Activated CD8-positive, alpha-beta memory T cell treated with anti-CD3 and anti-CD28 coated beads, Interleukin-2, amount 50 U/mL, for 24 hours (primary cell): ENCODE results near the gene CD207.
"Not testable (repeated sequence)": the region's sequence is repeated elsewhere in the genome, so short reads cannot be mapped to it uniquely, and the experiment has no call there.

Experiments used
- DNase-seq: peaks from one replicate; pipeline ENCODE4 v3.0.0-alpha.2; 2020; ENCODE audit errors: extremely low read depth

Gene CD207

GRCh38 chr2:70835643-70836042 lies at the start of gene CD207:
CD207 (minus strand) TSS chr2:70835816; CDS start chr2:70835776, 40 bp downstream.
- DNase-seq: no peak

GRCh38 chr2:70878543-70878942 lies 42.9 kb upstream of the CD207 start:
- DNase-seq: not testable (repeated sequence)

GRCh38 chr2:70876138-70876537 lies 40.5 kb upstream of the CD207 start:
- DNase-seq: not testable (repeated sequence)

GRCh38 chr2:70873541-70873940 lies 37.9 kb upstream of the CD207 start:
- no peak for DNase-seq

- DNase-seq: peak; percentile 52
These were observed 36.0 kb upstream of the CD207 start for GRCh38 chr2:70871398-70872211.

- DNase-seq: no peak
These were observed 35.2 kb upstream of the CD207 start for GRCh38 chr2:70870790-70871189.

GRCh38 chr2:70868970-70869369 lies 33.4 kb upstream of the CD207 start:
- DNase-seq: no peak

- DNase-seq: peak; percentile 31
These were observed 26.4 kb upstream of the CD207 start for GRCh38 chr2:70861777-70862625.

- no peak for DNase-seq
These were observed 20.1 kb upstream of the CD207 start for GRCh38 chr2:70855667-70856066.

- DNase-seq: no peak
These were observed 18.8 kb upstream of the CD207 start for GRCh38 chr2:70854411-70854810.

GRCh38 chr2:70852824-70853223 lies 17.2 kb upstream of the CD207 start:
- DNase-seq: no peak

GRCh38 chr2:70851704-70852103 lies 16.1 kb upstream of the CD207 start:
- DNase-seq: peak; percentile 9

- no peak for DNase-seq
These were observed 15.3 kb upstream of the CD207 start for GRCh38 chr2:70850925-70851324.

- no peak for DNase-seq
These were observed 6.8 kb upstream of the CD207 start for GRCh38 chr2:70842401-70842800.

- DNase-seq: no peak
These were observed 2.6 kb upstream of the CD207 start for GRCh38 chr2:70837980-70838925.

- no peak for DNase-seq
These were observed 735 bp downstream of the CD207 start for GRCh38 chr2:70834881-70835280.

GRCh38 chr2:70834106-70834505 lies 1.5 kb downstream of the CD207 start:
- DNase-seq: no peak

GRCh38 chr2:70833246-70833645 lies 2.4 kb downstream of the CD207 start:
- no peak for DNase-seq

GRCh38 chr2:70832386-70832785 lies 3.2 kb downstream of the CD207 start:
- DNase-seq: no peak

- no peak for DNase-seq
These were observed 3.8 kb downstream of the CD207 start for GRCh38 chr2:70831861-70832260.

- no peak for DNase-seq
These were observed 5.2 kb downstream of the CD207 start for GRCh38 chr2:70830366-70830765.

GRCh38 chr2:70829916-70830315 lies 5.7 kb downstream of the CD207 start:
- no peak for DNase-seq
